ENCODE data around the gene KPNB1.

The KPNB1 gene

GRCh38 chr17:47633996-47634395, 15.7 kb upstream of the KPNB1 start:
- POLR2A ChIA-PET: interaction anchor here (3.3 kb wide), 1 partner anchor 16 kb away, joined by 14 read pairs; the partner anchor contains the start of gene KPNB1
- DNase-seq (ENCODE audit: extremely low spot score): no peak
- CTCF ChIA-PET: no interaction called here
- no peak for TF ChIP-seq HDGF (IDR thresholded peaks at IDR 0.05; ENCODE audit: borderline replicate concordance)
- TF ChIP-seq BHLHE40 (IDR thresholded peaks at IDR 0.05; ENCODE audit: borderline replicate concordance): no peak
- no peak for TF ChIP-seq FOXK2 (IDR thresholded peaks at IDR 0.05)
- TF ChIP-seq FOXM1 (IDR thresholded peaks at IDR 0.05; ENCODE audit: borderline replicate concordance): no peak
- TF ChIP-seq FOXA1 (IDR thresholded peaks at IDR 0.05): no peak
- TF ChIP-seq ELF4 (IDR thresholded peaks at IDR 0.05): no peak
- no peak for TF ChIP-seq PKNOX1 (IDR thresholded peaks at IDR 0.05)
- TF ChIP-seq NFRKB (IDR thresholded peaks at IDR 0.05): no peak
- no peak for TF ChIP-seq SUZ12 (IDR thresholded peaks at IDR 0.05)
- no peak for TF ChIP-seq CTBP1 (IDR thresholded peaks at IDR 0.05; ENCODE audit: borderline replicate concordance)
- TF ChIP-seq ARNT (IDR thresholded peaks at IDR 0.05): no peak
- TF ChIP-seq LEF1 (IDR thresholded peaks at IDR 0.05; ENCODE audit: borderline replicate concordance): no peak
- no peak for TF ChIP-seq L3MBTL2 (conservative IDR thresholded peaks at IDR 0.05)
- TF ChIP-seq ZNF384 (IDR thresholded peaks at IDR 0.05): no peak
- no peak for TF ChIP-seq TARDBP (IDR thresholded peaks at IDR 0.05)
- no peak for TF ChIP-seq SP1 (IDR thresholded peaks at IDR 0.05)

DNA sequence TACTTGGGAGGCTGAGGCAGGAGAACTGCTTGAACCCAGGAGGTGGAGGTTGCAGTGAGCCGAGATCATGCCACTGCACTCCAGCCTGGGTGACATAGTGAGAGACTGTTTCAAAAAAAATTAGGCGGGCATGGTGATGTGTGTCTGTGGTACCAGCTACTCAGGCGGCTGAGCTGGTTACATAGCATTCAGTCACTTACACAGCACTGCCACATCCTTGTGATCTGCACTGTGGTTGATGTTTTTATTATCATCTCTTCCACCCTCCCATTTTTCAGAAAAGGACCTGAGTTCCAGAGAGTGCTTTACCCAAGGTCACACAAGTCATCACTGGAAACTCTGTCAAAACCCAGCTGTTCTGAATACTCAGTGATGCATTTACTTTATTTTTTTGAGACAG, 14.8 kb upstream of the KPNB1 start:
- ChIA-PET POLR2A (interaction anchor here (3.3 kb wide), 1 partner anchor 15 kb away, joined by 14 read pairs; the partner anchor contains the start of gene KPNB1), CTCF (interaction anchor here (0.6 to 0.8 kb wide), 2 partner anchors 15 to 72 kb away, joined by 3 to 4 read pairs; no protein-coding TSS in a partner anchor)
- TF ChIP-seq BHLHE40 (IDR thresholded peaks at IDR 0.05; ENCODE audit: borderline replicate concordance) (no peak), HDGF (IDR thresholded peaks at IDR 0.05; ENCODE audit: borderline replicate concordance) (no peak), ARNT (IDR thresholded peaks at IDR 0.05) (no peak), ZNF384 (IDR thresholded peaks at IDR 0.05) (no peak), SP1 (IDR thresholded peaks at IDR 0.05) (no peak), CTBP1 (IDR thresholded peaks at IDR 0.05; ENCODE audit: borderline replicate concordance) (no peak), LEF1 (IDR thresholded peaks at IDR 0.05; ENCODE audit: borderline replicate concordance) (no peak), L3MBTL2 (conservative IDR thresholded peaks at IDR 0.05) (no peak), NFRKB (IDR thresholded peaks at IDR 0.05) (no peak), PKNOX1 (IDR thresholded peaks at IDR 0.05) (no peak), FOXA1 (IDR thresholded peaks at IDR 0.05) (no peak), ELF4 (IDR thresholded peaks at IDR 0.05) (no peak), TARDBP (IDR thresholded peaks at IDR 0.05) (no peak), SUZ12 (IDR thresholded peaks at IDR 0.05) (no peak), FOXM1 (IDR thresholded peaks at IDR 0.05; ENCODE audit: borderline replicate concordance) (no peak), FOXK2 (IDR thresholded peaks at IDR 0.05) (no peak)
- no peak for DNase-seq (ENCODE audit: extremely low spot score)

GRCh38 chr17:47635734-47636133, 14.0 kb upstream of the KPNB1 start:
- POLR2A ChIA-PET: interaction anchor here (3.3 kb wide), 1 partner anchor 14 kb away, joined by 14 read pairs; the partner anchor contains the start of gene KPNB1
- CTCF ChIA-PET: interaction anchor here (0.6 kb wide), 1 partner anchor 73 kb away, joined by 4 read pairs; no protein-coding TSS in a partner anchor
- TF ChIP-seq TARDBP (IDR thresholded peaks at IDR 0.05) (no peak), ELF4 (IDR thresholded peaks at IDR 0.05) (no peak), BHLHE40 (IDR thresholded peaks at IDR 0.05; ENCODE audit: borderline replicate concordance) (no peak), PKNOX1 (IDR thresholded peaks at IDR 0.05) (no peak), ZNF384 (IDR thresholded peaks at IDR 0.05) (no peak), LEF1 (IDR thresholded peaks at IDR 0.05; ENCODE audit: borderline replicate concordance) (no peak), SUZ12 (IDR thresholded peaks at IDR 0.05) (no peak), ARNT (IDR thresholded peaks at IDR 0.05) (no peak), SP1 (IDR thresholded peaks at IDR 0.05) (no peak), CTBP1 (IDR thresholded peaks at IDR 0.05; ENCODE audit: borderline replicate concordance) (no peak)

GRCh38 chr17:47636273-47637030, 13.3 kb upstream of the KPNB1 start:
- TF ChIP-seq SUZ12 (IDR thresholded peaks at IDR 0.05) (no peak), SP1 (IDR thresholded peaks at IDR 0.05) (no peak), LEF1 (IDR thresholded peaks at IDR 0.05; ENCODE audit: borderline replicate concordance) (no peak), NFRKB (IDR thresholded peaks at IDR 0.05) (no peak), ARNT (IDR thresholded peaks at IDR 0.05) (no peak), HDGF (IDR thresholded peaks at IDR 0.05; ENCODE audit: borderline replicate concordance) (no peak), TARDBP (IDR thresholded peaks at IDR 0.05) (no peak), CTBP1 (IDR thresholded peaks at IDR 0.05; ENCODE audit: borderline replicate concordance) (no peak), BHLHE40 (IDR thresholded peaks at IDR 0.05; ENCODE audit: borderline replicate concordance) (no peak), FOXM1 (IDR thresholded peaks at IDR 0.05; ENCODE audit: borderline replicate concordance) (no peak), ZNF384 (IDR thresholded peaks at IDR 0.05) (no peak), PKNOX1 (IDR thresholded peaks at IDR 0.05) (no peak), ELF4 (IDR thresholded peaks at IDR 0.05) (no peak), L3MBTL2 (conservative IDR thresholded peaks at IDR 0.05) (no peak)
- ChIA-PET CTCF (no interaction called here), POLR2A (interaction anchor here (3.3 kb wide), 1 partner anchor 13 kb away, joined by 14 read pairs; the partner anchor contains the start of gene KPNB1)
- no peak for DNase-seq (ENCODE audit: extremely low spot score)

More at GRCh38 chr17:47635734-47636133, 14.0 kb upstream of the KPNB1 start:
- no peak for DNase-seq (ENCODE audit: extremely low spot score)

DNA sequence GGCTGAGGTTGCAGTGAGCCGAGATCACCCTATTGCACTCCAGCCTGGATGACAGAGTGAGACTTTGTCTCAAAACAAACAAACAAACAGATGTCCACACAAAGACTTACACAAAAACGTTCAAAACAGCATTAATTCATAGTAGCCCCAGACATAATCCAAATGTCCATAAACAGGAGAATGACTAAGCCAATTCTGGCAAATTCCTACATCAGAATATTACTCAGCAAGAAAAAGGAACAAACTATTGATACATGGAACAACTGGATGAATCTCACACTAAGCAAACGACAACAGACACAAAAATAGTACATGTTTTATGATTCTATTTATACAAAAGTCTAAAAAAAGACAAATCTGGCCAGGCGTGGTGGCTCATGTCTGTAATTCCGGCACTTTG, 10.8 kb upstream of the KPNB1 start:
- POLR2A ChIA-PET: no interaction called here
- CTCF ChIA-PET: no interaction called here
- DNase-seq (ENCODE audit: extremely low spot score): no peak
- TF ChIP-seq PKNOX1 (IDR thresholded peaks at IDR 0.05) (no peak), FOXA1 (IDR thresholded peaks at IDR 0.05) (no peak), ELF4 (IDR thresholded peaks at IDR 0.05) (no peak), LEF1 (IDR thresholded peaks at IDR 0.05; ENCODE audit: borderline replicate concordance) (no peak), TARDBP (IDR thresholded peaks at IDR 0.05) (no peak), BHLHE40 (IDR thresholded peaks at IDR 0.05; ENCODE audit: borderline replicate concordance) (no peak), HDGF (IDR thresholded peaks at IDR 0.05; ENCODE audit: borderline replicate concordance) (no peak), SP1 (IDR thresholded peaks at IDR 0.05) (no peak), CTBP1 (IDR thresholded peaks at IDR 0.05; ENCODE audit: borderline replicate concordance) (no peak), SUZ12 (IDR thresholded peaks at IDR 0.05) (no peak), NFRKB (IDR thresholded peaks at IDR 0.05) (no peak), FOXM1 (IDR thresholded peaks at IDR 0.05; ENCODE audit: borderline replicate concordance) (no peak), ARNT (IDR thresholded peaks at IDR 0.05) (no peak), FOXK2 (IDR thresholded peaks at IDR 0.05) (no peak), ZNF384 (IDR thresholded peaks at IDR 0.05) (no peak), L3MBTL2 (conservative IDR thresholded peaks at IDR 0.05) (no peak)
